ENCODE data around the gene PBX3.
A peak's percentile ranks its signal among the peaks of the same experiment; 100 is the strongest.

The PBX3 gene

DNA sequence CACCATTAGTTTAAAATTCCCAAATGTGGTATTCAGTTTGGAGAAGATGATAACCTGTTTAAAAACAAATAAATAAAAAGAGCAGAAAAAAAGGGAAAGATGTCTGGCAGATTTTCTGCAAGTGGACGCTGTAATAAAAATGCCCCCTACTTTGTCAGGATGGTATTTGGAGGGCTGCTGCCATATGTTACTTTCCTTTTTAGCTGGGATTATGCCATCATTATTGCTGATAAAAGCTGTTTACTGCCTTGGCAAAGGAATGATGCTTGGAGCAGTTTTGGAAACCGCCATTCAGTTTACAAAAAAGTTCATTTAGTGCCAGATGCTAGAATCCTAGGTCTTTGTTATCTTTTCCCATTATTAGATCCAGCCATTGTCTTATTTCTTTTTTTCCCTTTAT lies 104.8 kb downstream of the PBX3 start:
- Histone ChIP-seq H3K4me1 (ENCODE audit: insufficient read depth, low read length) (no peaks in the 10 kb centered on the region), H3K9me3 (ENCODE audit: insufficient read depth, low read depth, low read length) (no peaks in the 10 kb centered on the region), H3K9ac (ENCODE audit: low read depth, low read length) (no peak overlapping the region), H3K27me3 (ENCODE audit: insufficient read depth, low read length) (no peaks in the 10 kb centered on the region), H3K4me3 (ENCODE audit: low read length) (no peak overlapping the region), H3K36me3 (ENCODE audit: insufficient read depth, low read depth, low read length) (no peaks in the 10 kb centered on the region), H3K27ac (ENCODE audit: low read length) (no peak overlapping the region)

DNA sequence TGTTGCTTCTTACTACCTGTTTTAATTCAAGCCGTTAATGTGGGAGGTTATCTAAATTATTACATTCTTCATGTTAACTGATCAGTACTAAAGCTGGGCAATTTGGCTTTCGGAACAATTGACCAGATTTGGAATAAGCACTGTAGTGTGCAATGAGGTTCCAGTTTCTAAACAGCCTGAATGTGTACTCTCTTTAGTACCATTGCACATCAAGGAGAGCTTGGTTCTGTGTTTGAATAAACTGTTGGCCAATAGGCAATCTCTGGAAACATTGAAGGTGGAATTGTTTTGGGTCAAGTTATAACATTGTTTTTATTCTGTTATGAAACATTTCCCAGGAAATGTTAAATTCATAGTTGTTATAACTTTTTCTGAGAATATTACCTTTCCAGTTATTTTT lies 105.2 kb downstream of the PBX3 start:
- no peak overlapping the region for H3K4me3 ChIP-seq (ENCODE audit: low read length)

DNA sequence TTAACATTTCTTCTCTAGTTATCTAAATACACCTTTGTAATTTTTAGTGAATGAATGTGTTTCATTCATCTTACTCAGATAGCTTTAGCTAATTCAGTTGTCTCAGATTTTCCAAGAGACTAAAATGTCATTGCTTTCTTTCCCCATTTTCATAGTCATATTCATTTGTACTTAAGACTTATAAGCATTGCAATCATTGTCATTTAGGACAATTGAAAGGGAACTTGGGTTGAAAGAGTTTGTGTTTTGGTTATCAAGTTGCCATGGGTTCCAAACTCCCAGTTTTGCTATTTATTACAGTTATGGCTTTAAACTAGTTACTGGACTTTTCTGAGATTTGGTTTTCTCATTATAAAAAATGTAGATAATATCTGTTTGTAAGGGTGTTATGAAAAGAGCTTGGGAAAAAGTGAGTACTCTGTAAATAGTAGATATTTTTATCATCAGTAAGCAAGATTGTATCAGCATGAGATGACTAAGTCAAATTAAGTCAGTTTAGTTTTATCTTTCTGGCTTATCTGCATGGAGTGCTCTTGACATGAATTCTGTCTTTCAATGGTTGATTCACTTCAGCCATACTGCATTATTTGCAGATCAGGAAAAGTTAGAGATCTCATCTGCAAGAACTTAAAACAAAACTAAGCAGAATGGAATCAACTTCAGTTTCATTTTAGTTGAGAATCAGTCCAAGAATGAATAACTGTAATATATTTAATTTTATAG lies 107.5 kb downstream of the PBX3 start:
- Histone ChIP-seq H3K4me3 (ENCODE audit: low read length) (no peak overlapping the region), H3K27ac (ENCODE audit: low read length) (no peak overlapping the region), H3K27me3 (ENCODE audit: insufficient read depth, low read length) (no peaks in the 10 kb centered on the region), H3K36me3 (ENCODE audit: insufficient read depth, low read depth, low read length) (no peaks in the 10 kb centered on the region), H3K9ac (ENCODE audit: low read depth, low read length) (no peak overlapping the region), H3K9me3 (ENCODE audit: insufficient read depth, low read depth, low read length) (no peaks in the 10 kb centered on the region), H3K4me1 (ENCODE audit: insufficient read depth, low read length) (no peaks in the 10 kb centered on the region)

More for the DNA sequence above, 105.2 kb downstream of the PBX3 start:
- Histone ChIP-seq H3K9me3 (ENCODE audit: insufficient read depth, low read depth, low read length) (no peaks in the 10 kb centered on the region), H3K27ac (ENCODE audit: low read length) (no peak overlapping the region), H3K36me3 (ENCODE audit: insufficient read depth, low read depth, low read length) (no peaks in the 10 kb centered on the region), H3K4me1 (ENCODE audit: insufficient read depth, low read length) (no peaks in the 10 kb centered on the region), H3K27me3 (ENCODE audit: insufficient read depth, low read length) (no peaks in the 10 kb centered on the region), H3K9ac (ENCODE audit: low read depth, low read length) (no peak overlapping the region)

DNA sequence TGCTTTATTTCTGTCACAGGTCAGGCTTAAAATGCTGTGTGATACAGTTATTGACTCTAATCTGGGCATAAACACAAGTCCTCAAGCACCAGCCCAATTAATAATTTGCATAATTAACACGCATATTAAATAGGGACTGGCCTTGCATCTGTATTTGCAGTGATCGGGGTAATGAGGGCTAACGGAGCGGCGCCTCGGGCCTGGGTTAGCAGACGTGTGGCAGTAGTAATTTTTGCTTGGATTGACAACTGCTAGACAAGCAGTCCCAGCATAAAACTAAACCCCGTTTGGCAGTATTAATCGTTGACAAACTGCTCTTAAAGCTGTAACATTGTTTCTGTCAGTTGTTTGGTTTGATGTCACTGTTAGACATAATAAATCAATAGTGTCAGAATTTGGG lies 109.2 kb downstream of the PBX3 start:
- no peak overlapping the region for H3K4me3 ChIP-seq (ENCODE audit: low read length)
- no peak overlapping the region for H3K27ac ChIP-seq (ENCODE audit: low read length)
- no peak overlapping the region for H3K9ac ChIP-seq (ENCODE audit: low read depth, low read length)
- no peaks in the 10 kb centered on the region for H3K27me3 ChIP-seq (ENCODE audit: insufficient read depth, low read length)
- H3K36me3 ChIP-seq (ENCODE audit: insufficient read depth, low read depth, low read length): no peaks in the 10 kb centered on the region
- H3K9me3 ChIP-seq (ENCODE audit: insufficient read depth, low read depth, low read length): no peaks in the 10 kb centered on the region
- no peaks in the 10 kb centered on the region for H3K4me1 ChIP-seq (ENCODE audit: insufficient read depth, low read length)

DNA sequence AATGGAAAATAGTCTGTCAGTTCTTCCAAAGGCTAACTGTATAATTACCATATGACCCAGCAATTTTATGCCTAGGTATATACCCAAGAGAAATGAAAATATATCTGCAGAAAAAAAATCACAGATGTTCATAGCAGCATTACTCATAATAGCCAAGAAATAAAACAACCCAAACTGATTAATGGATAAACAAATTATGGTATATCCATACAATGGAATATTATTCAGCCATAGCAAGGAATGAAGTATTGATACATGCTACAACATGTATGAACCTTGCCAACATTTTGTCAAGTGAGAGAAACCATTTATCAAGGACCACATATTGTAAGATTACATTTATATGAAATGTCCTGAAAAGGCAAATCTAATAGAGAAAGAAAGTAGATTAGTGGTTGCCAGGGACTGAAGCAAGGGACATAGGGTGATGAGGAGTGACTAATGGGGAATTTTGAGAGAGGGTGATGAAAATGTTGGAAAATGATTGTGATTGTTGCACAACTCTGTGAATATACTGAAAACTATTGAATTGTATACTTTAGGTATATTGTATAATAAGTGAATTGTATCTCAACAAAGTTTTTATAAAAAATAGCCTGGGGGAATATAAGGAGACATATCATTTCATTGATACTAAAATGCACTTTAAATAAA lies 114.4 kb downstream of the PBX3 start:
- no peak overlapping the region for H3K4me3 ChIP-seq (ENCODE audit: low read length)
- no peaks in the 10 kb centered on the region for H3K36me3 ChIP-seq (ENCODE audit: insufficient read depth, low read depth, low read length)
- no peaks in the 10 kb centered on the region for H3K9me3 ChIP-seq (ENCODE audit: insufficient read depth, low read depth, low read length)
- H3K27ac ChIP-seq (ENCODE audit: low read length): no peak overlapping the region
- H3K4me1 ChIP-seq (ENCODE audit: insufficient read depth, low read length): no peaks in the 10 kb centered on the region
- no peak overlapping the region for H3K9ac ChIP-seq (ENCODE audit: low read depth, low read length)
- H3K27me3 ChIP-seq (ENCODE audit: insufficient read depth, low read length): no peaks in the 10 kb centered on the region

DNA sequence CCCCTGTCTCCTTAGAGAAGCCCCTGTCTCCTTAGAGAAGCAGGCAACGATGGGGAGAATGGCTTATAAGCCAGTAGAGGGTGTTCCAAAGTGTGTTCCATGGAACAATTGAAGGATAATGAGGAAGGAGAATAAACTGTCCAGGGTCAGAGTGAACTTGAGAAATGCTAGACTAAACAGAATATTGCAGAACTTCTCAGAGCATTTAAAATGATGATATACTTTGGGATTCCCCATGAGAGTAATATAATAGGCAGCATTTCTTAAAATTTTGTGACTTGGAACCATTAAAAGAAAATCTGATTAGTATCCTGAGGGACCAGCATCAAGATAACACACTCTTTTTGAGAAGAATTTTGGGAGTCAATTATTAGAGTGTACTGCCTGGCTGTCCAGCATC lies 116.8 kb downstream of the PBX3 start:
- Histone ChIP-seq H3K27ac (ENCODE audit: low read length) (no peak overlapping the region), H3K9ac (ENCODE audit: low read depth, low read length) (no peak overlapping the region), H3K4me1 (ENCODE audit: insufficient read depth, low read length) (no peaks in the 10 kb centered on the region), H3K36me3 (ENCODE audit: insufficient read depth, low read depth, low read length) (no peaks in the 10 kb centered on the region), H3K9me3 (ENCODE audit: insufficient read depth, low read depth, low read length) (no peaks in the 10 kb centered on the region), H3K27me3 (ENCODE audit: insufficient read depth, low read length) (no peaks in the 10 kb centered on the region), H3K4me3 (ENCODE audit: low read length) (no peak overlapping the region)

DNA sequence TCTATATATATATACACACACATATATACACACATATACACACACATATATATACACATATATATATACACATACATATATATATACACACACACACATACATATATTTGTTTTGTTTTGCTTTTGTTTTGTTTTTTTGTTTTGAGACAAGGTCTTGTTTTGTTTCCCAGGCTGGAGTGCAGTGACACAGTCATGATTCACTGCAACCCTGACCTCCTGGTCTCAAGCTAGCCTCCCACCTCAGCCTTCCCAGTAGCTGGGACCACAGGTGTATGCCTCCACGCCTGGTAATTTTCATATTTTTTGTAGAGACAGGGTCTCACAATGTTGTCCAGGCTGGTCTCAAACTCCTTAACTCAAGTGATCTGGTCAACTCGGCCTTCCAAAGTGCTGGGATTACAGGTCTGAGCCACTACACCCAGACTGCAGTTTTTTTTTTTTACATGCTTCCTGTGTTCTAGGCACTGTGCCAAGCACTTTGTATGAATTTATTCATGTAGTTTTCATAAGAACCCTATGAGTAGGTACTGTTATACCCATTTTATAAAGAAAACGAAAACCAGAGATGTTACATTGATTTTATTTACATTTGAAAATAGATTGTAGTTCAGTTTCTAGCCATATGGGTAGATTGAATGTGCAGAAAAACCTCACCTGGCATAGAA lies 120.7 kb downstream of the PBX3 start:
- Histone ChIP-seq H3K27me3 (ENCODE audit: insufficient read depth, low read length) (no peaks in the 10 kb centered on the region), H3K9me3 (ENCODE audit: insufficient read depth, low read depth, low read length) (no peaks in the 10 kb centered on the region), H3K36me3 (ENCODE audit: insufficient read depth, low read depth, low read length) (no peaks in the 10 kb centered on the region), H3K4me1 (ENCODE audit: insufficient read depth, low read length) (no peaks in the 10 kb centered on the region), H3K27ac (ENCODE audit: low read length) (no peak overlapping the region), H3K9ac (ENCODE audit: low read depth, low read length) (no peak overlapping the region), H3K4me3 (ENCODE audit: low read length) (no peak overlapping the region)

DNA sequence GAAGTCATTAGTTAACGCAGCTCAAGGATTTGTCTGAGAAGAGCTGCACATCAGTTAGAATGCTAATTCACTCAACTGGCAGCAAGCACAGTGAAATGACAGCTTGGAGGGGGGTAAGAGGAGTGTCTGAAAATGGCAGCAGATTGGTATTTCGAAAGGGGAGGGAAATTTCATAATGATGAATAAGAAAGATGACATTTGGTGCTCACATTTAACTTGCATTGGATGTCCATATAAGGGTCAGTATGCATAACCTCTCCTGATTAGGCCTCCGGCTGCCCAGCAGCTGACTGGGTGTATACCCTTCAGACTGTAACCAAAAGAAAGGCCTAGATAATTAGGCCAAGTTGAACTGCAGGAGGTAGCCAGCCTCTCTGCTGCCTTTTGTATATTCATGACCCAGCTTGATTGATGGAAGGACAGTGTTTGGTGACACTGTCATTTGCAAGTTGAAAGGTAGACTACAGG lies 131.0 kb downstream of the PBX3 start:
- Histone ChIP-seq H3K9me3 (ENCODE audit: insufficient read depth, low read depth, low read length) (no peaks in the 10 kb centered on the region), H3K36me3 (ENCODE audit: insufficient read depth, low read depth, low read length) (no peaks in the 10 kb centered on the region), H3K4me1 (ENCODE audit: insufficient read depth, low read length) (peaks cover 20% of the 10 kb centered on the region; the same call in 1 of the 2 replicates), H3K9ac (ENCODE audit: low read depth, low read length) (no peak overlapping the region), H3K27me3 (ENCODE audit: insufficient read depth, low read length) (no peaks in the 10 kb centered on the region), H3K4me3 (ENCODE audit: low read length) (peak overlapping the region; percentile 19), H3K27ac (ENCODE audit: low read length) (no peak overlapping the region)

DNA sequence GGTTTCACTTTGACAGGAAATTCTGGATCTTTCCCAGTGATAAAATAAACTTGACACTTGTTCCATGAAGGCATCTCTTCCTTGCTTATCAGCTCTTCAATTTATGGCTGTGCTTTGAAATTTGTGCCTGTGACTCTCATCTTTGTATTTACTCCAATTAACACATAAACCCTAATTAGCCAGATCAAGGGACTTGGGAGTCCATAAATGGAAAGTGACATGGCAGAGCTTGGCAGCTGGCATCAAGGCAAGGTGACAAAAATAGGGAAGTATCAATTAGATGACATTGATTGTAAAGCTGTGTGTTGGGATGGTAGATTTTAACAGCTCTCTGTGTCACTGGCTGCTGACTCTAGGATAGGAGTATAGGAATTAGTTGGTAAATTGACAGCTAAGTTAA lies 133.9 kb downstream of the PBX3 start:
- H3K27ac ChIP-seq (ENCODE audit: low read length): no peak overlapping the region
- H3K9ac ChIP-seq (ENCODE audit: low read depth, low read length): no peak overlapping the region
- H3K36me3 ChIP-seq (ENCODE audit: insufficient read depth, low read depth, low read length): no peaks in the 10 kb centered on the region
- H3K4me1 ChIP-seq (ENCODE audit: insufficient read depth, low read length): peaks cover 46% of the 10 kb centered on the region
- no peaks in the 10 kb centered on the region for H3K9me3 ChIP-seq (ENCODE audit: insufficient read depth, low read depth, low read length)
- no peak overlapping the region for H3K4me3 ChIP-seq (ENCODE audit: low read length)
- no peaks in the 10 kb centered on the region for H3K27me3 ChIP-seq (ENCODE audit: insufficient read depth, low read length)

DNA sequence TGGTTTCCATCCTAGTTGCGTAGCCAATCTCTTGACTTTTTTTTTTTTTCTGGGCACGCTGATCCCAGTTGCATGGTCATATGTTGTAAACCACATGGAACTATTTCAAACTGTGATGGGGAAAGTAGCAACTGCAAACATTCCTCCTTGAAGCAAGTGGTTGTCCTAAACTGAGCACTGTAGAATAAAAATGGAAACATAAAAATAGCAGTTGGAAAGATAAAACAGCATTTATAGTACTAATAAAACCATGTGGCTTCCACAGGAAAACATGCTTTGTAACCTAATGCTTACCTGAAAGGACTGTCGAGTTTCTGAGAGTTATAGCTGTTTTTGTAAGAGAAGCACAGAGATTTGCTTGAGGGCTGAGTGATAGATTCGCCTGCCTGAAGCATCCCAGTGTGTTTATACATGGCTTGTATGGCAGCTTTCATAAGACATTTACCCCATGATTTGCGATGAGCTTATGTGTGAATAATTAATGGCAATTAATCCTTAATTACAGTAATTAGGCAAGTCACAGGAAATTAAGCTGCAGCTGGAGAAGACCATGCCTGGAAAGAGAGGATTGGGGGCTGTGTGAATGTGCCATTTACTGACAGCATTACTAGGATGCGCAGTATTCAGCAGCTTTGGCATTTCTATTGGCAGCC lies 136.5 kb downstream of the PBX3 start:
- Histone ChIP-seq H3K36me3 (ENCODE audit: insufficient read depth, low read depth, low read length) (no peaks in the 10 kb centered on the region), H3K27me3 (ENCODE audit: insufficient read depth, low read length) (no peaks in the 10 kb centered on the region), H3K4me3 (ENCODE audit: low read length) (no peak overlapping the region), H3K4me1 (ENCODE audit: insufficient read depth, low read length) (peaks cover 57% of the 10 kb centered on the region), H3K9me3 (ENCODE audit: insufficient read depth, low read depth, low read length) (no peaks in the 10 kb centered on the region), H3K9ac (ENCODE audit: low read depth, low read length) (no peak overlapping the region), H3K27ac (ENCODE audit: low read length) (no peak overlapping the region)

DNA sequence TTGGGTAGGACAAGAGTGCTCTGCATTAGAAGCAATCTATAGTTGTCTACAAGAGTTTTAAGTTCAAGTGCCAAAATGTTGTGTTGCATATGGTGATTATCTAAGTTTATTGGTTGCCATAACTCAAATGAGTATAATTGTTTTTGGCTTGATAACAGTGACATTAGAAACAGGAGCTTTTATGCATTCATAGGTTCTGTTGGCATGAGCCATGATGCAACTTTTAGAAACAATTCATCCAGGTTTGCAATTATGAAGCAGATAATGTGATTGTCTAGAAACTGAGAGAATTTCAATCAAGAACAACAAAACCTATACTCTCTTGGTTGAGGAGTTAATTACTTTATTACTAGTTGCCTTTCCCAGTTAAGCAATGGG lies 137.0 kb downstream of the PBX3 start:
- Histone ChIP-seq H3K9me3 (ENCODE audit: insufficient read depth, low read depth, low read length) (no peaks in the 10 kb centered on the region), H3K27ac (ENCODE audit: low read length) (no peak overlapping the region), H3K4me3 (ENCODE audit: low read length) (no peak overlapping the region), H3K27me3 (ENCODE audit: insufficient read depth, low read length) (no peaks in the 10 kb centered on the region), H3K36me3 (ENCODE audit: insufficient read depth, low read depth, low read length) (no peaks in the 10 kb centered on the region), H3K9ac (ENCODE audit: low read depth, low read length) (no peak overlapping the region), H3K4me1 (ENCODE audit: insufficient read depth, low read length) (peaks cover 60% of the 10 kb centered on the region)

Data from iPS-20b (cell line).